A673 (cell line): Measurements from ENCODE around the gene HPCAL1. TPM values are rescaled to one million over a fixed set of nuclear protein-coding genes. Genes with fewer than 3 reads are reported as not detected.
A peak's percentile ranks its signal among the peaks of the same experiment; 100 is the strongest.

Source experiments
- BruUV-seq: library from RNA; stranded (reverse); fragments of 400-500 nt; replicated peaks from 2 replicates; lab custom pipeline; 2021; lab: Mats Ljungman, UMichigan
- CTCF ChIA-PET: fragments of 300-600 bp; sonication (Branson Sonifier 250); formaldehyde crosslinking; loops from one replicate; lab custom pipeline; 2022; ENCODE audit warnings: antibody characterized with exemption; lab: Charles Lee
- POLR2A ChIA-PET: fragments of 300-600 bp; sonication (Branson Sonifier 250); formaldehyde crosslinking; loops from one replicate; lab custom pipeline; 2022; ENCODE audit warnings: antibody characterized with exemption; ENCODE audit not compliant: low non-redundant PET; lab: Charles Lee
- DNase-seq: peaks from one replicate; pipeline ENCODE4 v3.0.0-alpha.2; 2015; ENCODE audit warnings: low spot score
- H3K27ac ChIP-seq: fragments of 200-600 bp; sonication (generic); 2 replicates; pipeline ENCODE4 v1.5.1; 2016; ENCODE audit warnings: mixed run types, low read depth, mild to moderate bottlenecking, mixed read lengths, antibody characterized with exemption, low read length; ENCODE audit not compliant: poor library complexity, severe bottlenecking
- H3K27me3 ChIP-seq: fragments of 200-600 bp; sonication (generic); replicated peaks from 2 replicates; pipeline ENCODE4 v1.6.1; 2017; ENCODE audit warnings: mixed run types, low read depth, mild to moderate bottlenecking, mixed read lengths, antibody characterized with exemption, low read length; ENCODE audit not compliant: insufficient read depth, poor library complexity
- H3K36me3 ChIP-seq: fragments of 200-600 bp; sonication (generic); 2 replicates; pipeline ENCODE4 v1.6.1; 2016; ENCODE audit warnings: mixed run types, mild to moderate bottlenecking, mixed read lengths, antibody characterized with exemption, low read length; ENCODE audit not compliant: insufficient read depth, poor library complexity, severe bottlenecking
- H3K4me1 ChIP-seq: fragments of 200-600 bp; sonication (generic); 2 replicates; pipeline ENCODE4 v1.6.1; 2017; ENCODE audit warnings: mixed run types, mild to moderate bottlenecking, mixed read lengths, antibody characterized with exemption, low read length; ENCODE audit not compliant: insufficient read depth, poor library complexity, severe bottlenecking
- H3K4me3 ChIP-seq: fragments of 200-600 bp; sonication (generic); 2 replicates; pipeline ENCODE4 v1.5.1; 2016; ENCODE audit warnings: low read depth, mixed run types, mild to moderate bottlenecking, mixed read lengths, low read length; ENCODE audit not compliant: poor library complexity, severe bottlenecking
- H3K9me3 ChIP-seq: fragments of 200-600 bp; sonication (generic); 2 replicates; pipeline ENCODE4 v1.6.1; 2016; ENCODE audit warnings: mixed run types, low read depth, mild to moderate bottlenecking, mixed read lengths, antibody characterized with exemption, low read length; ENCODE audit not compliant: poor library complexity, severe bottlenecking
- CTCF ChIP-seq: fragments of 300-800, 200-600 bp; sonication (generic); conservative IDR thresholded peaks from 2 replicates; pipeline ENCODE4 v1.5.1; 2017; ENCODE audit warnings: low read depth, mild to moderate bottlenecking, antibody characterized with exemption, low read length, moderate library complexity, mixed read lengths
- EZH2 ChIP-seq: fragments of 200-600 bp; sonication (generic); IDR thresholded peaks from 2 replicates; pipeline ENCODE4 v1.6.1; 2017; ENCODE audit warnings: borderline replicate concordance, low read depth, mild to moderate bottlenecking, mixed read lengths, antibody characterized with exemption, low read length; ENCODE audit not compliant: poor library complexity, severe bottlenecking
- intact Hi-C: fragments of 100-400 bp; cut with micrococcal nuclease; formaldehyde crosslinking; loops from one replicate; pipeline ENCODE4 v1.10.0; 2022; ENCODE audit not compliant: unreplicated experiment
- total RNA-seq: library from RNA; stranded (reverse); gene quantifications from 2 replicates; pipeline ENCODE4 v1.2.3, GENCODE V29; 2021

HPCAL1 gene
- total RNA-seq, 1 experiment from 2014 or later, result 9.7 TPM

GRCh38 chr2:10383960-10384734, 81.4 kb downstream of the HPCAL1 start:
- intact Hi-C loops, result no loop called here
- POLR2A ChIA-PET, result interaction anchor here (0.7 kb wide), 1 partner anchor 63 kb away, joined by 3 read pairs; no protein-coding TSS in a partner anchor
- no peak overlapping the region for H3K4me3 ChIP-seq
- no TSS peak for BruUV-seq
- H3K9me3 ChIP-seq, result no peaks in the 10 kb centered on the region
- no peak for TF ChIP-seq EZH2
- TF ChIP-seq CTCF, result no peak
- H3K27me3 ChIP-seq, result no peaks in the 10 kb centered on the region
- H3K4me1 ChIP-seq, result peaks cover 15% of the 10 kb centered on the region
- CTCF ChIA-PET, result no interaction called here
- no peaks in the 10 kb centered on the region for H3K36me3 ChIP-seq
- DNase-seq, result no peak
- no peak overlapping the region for H3K27ac ChIP-seq

- Histone ChIP-seq H3K9me3 (no peaks in the 10 kb centered on the region), H3K36me3 (no peaks in the 10 kb centered on the region), H3K4me1 (peaks cover 15% of the 10 kb centered on the region), H3K27me3 (no peaks in the 10 kb centered on the region), H3K27ac (no peak overlapping the region), H3K4me3 (no peak overlapping the region)
- POLR2A ChIA-PET, result no interaction called here
- BruUV-seq, result no TSS peak
- CTCF ChIA-PET, result interaction anchor here (1.3 kb wide), 1 partner anchor 23 kb away, joined by 5 read pairs; no protein-coding TSS in a partner anchor
- intact Hi-C loops, result no loop called here
- peak; percentile 93 for DNase-seq
- TF ChIP-seq CTCF, result peak; percentile 34; the same call in 1 of the 2 replicates
- TF ChIP-seq EZH2, result no peak
Measured at GRCh38 chr2:10385501-10385900, 82.8 kb downstream of the HPCAL1 start.

GRCh38 chr2:10385933-10386773, 83.4 kb downstream of the HPCAL1 start:
- BruUV-seq, result no TSS peak
- H3K9me3 ChIP-seq, result no peaks in the 10 kb centered on the region
- H3K4me1 ChIP-seq, result peaks cover 15% of the 10 kb centered on the region
- ChIA-PET POLR2A (no interaction called here), CTCF (interaction anchor here (1.3 kb wide), 1 partner anchor 22 kb away, joined by 5 read pairs; no protein-coding TSS in a partner anchor)
- H3K27ac ChIP-seq, result no peak overlapping the region
- no peak for TF ChIP-seq EZH2
- no peak for TF ChIP-seq CTCF
- H3K4me3 ChIP-seq, result no peak overlapping the region
- intact Hi-C loops, result no loop called here
- peak; percentile 41 for DNase-seq
- H3K36me3 ChIP-seq, result no peaks in the 10 kb centered on the region
- no peaks in the 10 kb centered on the region for H3K27me3 ChIP-seq
